Upper lobe of left lung (tissue), 6 donors: ENCODE measurements around the gene TP53I3. TPM values are rescaled to one million over a fixed set of nuclear protein-coding genes. Genes with fewer than 3 reads are reported as not detected.

Experiments used
- ATAC-seq, 2 donors: fragments of 200-7000 bp; cut with Tn5 transposase; one replicate each; pipeline ENCODE4 v1.9.1; 2022; ENCODE audit warnings: mild to moderate bottlenecking in 2 of 2, moderate library complexity in 2 of 2; ENCODE audit not compliant: low FRiP score in 2 of 2
- DNase-seq, 2 donors: peaks; one replicate each; pipeline ENCODE4 v3.0.0-alpha.2; 2019 to 2020
- H3K27ac ChIP-seq, 4 donors: fragments of 200-600 bp; sonication (generic); one replicate each; pipeline ENCODE4 v1.5.1; 2016 to 2019
- H3K27me3 ChIP-seq, 4 donors: fragments of 200-600 bp; sonication (generic); one replicate each; pipeline ENCODE4 v1.5.1; 2017 to 2019
- H3K36me3 ChIP-seq, 4 donors: fragments of 200-600 bp; sonication (generic); one replicate each; pipeline ENCODE4 v1.5.1; 2016 to 2019
- H3K4me1 ChIP-seq, 4 donors: fragments of 200-600 bp; sonication (generic); one replicate each; pipeline ENCODE4 v1.5.1; 2018 to 2019
- H3K4me3 ChIP-seq, 4 donors: fragments of 200-600 bp; sonication (generic); one replicate each; pipeline ENCODE4 v1.5.1; 2017 to 2019; ENCODE audit warnings: mild to moderate bottlenecking in 2 of 4, moderate library complexity in 1 of 4
- H3K9me3 ChIP-seq, 4 donors: fragments of 200-600 bp; sonication (generic); one replicate each; pipeline ENCODE4 v1.5.1; 2018 to 2019
- EP300 ChIP-seq, 4 donors: sonication (generic); formaldehyde crosslinking; IDR thresholded peaks; one replicate each; pipeline ENCODE4 v1.5.1; 2017; ENCODE audit warnings: antibody characterized with exemption in 4 of 4, control low read depth in 2 of 4
- POLR2A ChIP-seq, 4 donors: fragments of 450-650 bp; IDR thresholded peaks; one replicate each; pipeline ENCODE4 v1.5.1; 2016 to 2017; ENCODE audit warnings: antibody characterized with exemption in 4 of 4, mild to moderate bottlenecking in 2 of 4
- POLR2AphosphoS5 ChIP-seq, 2 donors: sonication (generic); formaldehyde crosslinking; IDR thresholded peaks; one replicate each; pipeline ENCODE4 v1.5.1; 2017; ENCODE audit warnings: antibody characterized with exemption in 2 of 2
- WGBS, 2 donors: methylation state at CpG; one replicate each; pipeline ENCODE4 v1.1.5; 2017 to 2018; 5-methylcytosine and 5-hydroxymethylcytosine counted together
- total RNA-seq, 6 donors: library from RNA; depleted of rRNA in 4 of 6; stranded (reverse); fragments of >200 nt in 4 of 6; gene quantifications; one replicate each; pipeline versions ENCODE4 v1.1.0 to v1.2.1, GENCODE V29; 2016 to 2021
- TF ChIP-seq, protein P1 (sequence below), 6 experiments: fragments of 450-650 bp in 4 of 6; fragments of 200-600 bp in 2 of 6; sonication (generic) in 2 of 6; IDR thresholded peaks; one replicate each; pipeline ENCODE4 v1.5.1; 2016 to 2019; ENCODE audit warnings: antibody characterized with exemption in 6 of 6
- donor health status: DM: no; HTN: no; CAD: no; lungs with moderate emphysema.
- donor health status: DM: no; HTN: yes; CAD: no; lungs with severe emphysema.

TP53I3 gene
- total RNA-seq, 6 donors from 2014 or later, result 27.0 to 110 (median 69.6) TPM

DNA sequence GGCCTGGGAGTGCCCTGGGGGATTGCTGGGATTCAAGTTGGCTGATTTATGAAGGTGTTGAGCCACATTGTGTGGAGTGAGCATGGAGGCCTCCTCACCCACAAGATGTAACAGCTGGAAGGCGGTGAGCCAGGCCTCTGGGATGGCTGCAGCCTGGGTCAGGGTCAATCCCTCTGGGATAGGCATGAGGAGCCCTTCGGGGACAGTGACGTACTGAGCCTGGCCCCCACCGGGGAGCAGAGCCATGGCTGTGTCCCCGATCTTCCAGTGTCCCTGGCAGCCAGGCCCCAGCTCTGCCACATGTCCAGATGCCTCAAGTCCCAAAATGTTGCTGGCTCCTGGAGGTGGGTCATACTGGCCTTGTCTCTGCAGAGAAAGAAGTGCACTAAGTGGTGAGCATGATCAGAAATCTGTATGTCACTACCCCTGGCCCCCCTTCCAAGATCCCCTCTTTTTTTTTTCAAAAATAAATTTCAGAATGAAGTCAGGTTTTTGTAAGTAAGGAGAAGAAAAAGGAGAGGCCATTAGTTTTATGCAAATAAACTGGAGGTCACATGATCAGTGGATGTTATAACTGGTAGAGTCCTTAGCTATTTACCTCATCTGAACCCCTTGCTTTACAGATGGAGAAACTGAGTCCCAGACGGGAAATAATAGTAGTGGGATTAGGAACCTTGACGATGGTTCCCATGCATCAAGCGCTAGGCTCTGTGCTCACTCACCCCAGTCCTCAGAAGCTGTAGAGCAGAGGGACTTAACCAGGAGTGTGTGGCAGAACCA lies 1.7 kb downstream of the TP53I3 start:
- H3K27ac ChIP-seq, result peak overlapping the region; percentile 85 to 97 (median 90)
- no peaks in the 10 kb centered on the region for H3K27me3 ChIP-seq
- H3K4me1 ChIP-seq, result peaks cover 22 to 36% (median 30%) of the 10 kb centered on the region in 4 donors
- H3K4me3 ChIP-seq, result peak overlapping the region in 3 of 4 donors; percentile 57 to 64 (median 60)
- 81 to 82% methylated on average over 6 to 7 of the region's 8 CpGs for WGBS, 2 donors
- ATAC-seq, result no peak
- DNase-seq, result no peak
- no peaks in the 10 kb centered on the region for H3K9me3 ChIP-seq
- TF ChIP-seq POLR2AphosphoS5 (IDR thresholded peaks at IDR 0.05) (no peak), POLR2A (IDR thresholded peaks at IDR 0.05) (no peak), EP300 (IDR thresholded peaks at IDR 0.05) (no peak)
- TF ChIP-seq, protein P1, sequence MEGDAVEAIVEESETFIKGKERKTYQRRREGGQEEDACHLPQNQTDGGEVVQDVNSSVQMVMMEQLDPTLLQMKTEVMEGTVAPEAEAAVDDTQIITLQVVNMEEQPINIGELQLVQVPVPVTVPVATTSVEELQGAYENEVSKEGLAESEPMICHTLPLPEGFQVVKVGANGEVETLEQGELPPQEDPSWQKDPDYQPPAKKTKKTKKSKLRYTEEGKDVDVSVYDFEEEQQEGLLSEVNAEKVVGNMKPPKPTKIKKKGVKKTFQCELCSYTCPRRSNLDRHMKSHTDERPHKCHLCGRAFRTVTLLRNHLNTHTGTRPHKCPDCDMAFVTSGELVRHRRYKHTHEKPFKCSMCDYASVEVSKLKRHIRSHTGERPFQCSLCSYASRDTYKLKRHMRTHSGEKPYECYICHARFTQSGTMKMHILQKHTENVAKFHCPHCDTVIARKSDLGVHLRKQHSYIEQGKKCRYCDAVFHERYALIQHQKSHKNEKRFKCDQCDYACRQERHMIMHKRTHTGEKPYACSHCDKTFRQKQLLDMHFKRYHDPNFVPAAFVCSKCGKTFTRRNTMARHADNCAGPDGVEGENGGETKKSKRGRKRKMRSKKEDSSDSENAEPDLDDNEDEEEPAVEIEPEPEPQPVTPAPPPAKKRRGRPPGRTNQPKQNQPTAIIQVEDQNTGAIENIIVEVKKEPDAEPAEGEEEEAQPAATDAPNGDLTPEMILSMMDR (IDR thresholded peaks at IDR 0.05), result no peak
- peaks cover 0 to 37% (median 15%) of the 10 kb centered on the region in 4 donors for H3K36me3 ChIP-seq

DNA sequence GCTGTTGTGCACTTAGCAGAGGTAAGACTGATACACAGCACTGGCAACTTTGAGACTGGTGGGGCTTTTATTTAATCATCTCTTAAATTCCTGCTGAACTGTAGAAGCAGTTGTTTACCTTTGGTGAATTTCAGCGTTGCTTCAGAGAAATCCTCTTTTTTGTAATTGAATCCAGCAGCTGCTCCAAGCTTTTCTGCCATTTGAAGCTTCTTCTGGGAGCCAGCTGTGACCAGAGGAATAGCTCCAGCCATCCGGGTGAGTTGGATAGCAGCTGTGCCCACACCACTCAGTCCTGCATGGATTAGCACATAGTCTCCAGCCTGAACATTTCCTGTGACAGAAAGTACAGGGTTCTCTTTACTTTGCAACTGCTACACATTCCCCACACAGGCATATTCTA lies 3.9 kb downstream of the TP53I3 start:
- Histone ChIP-seq H3K4me1 (peaks cover 28 to 46% (median 35%) of the 10 kb centered on the region in 4 donors), H3K27me3 (no peaks in the 10 kb centered on the region), H3K9me3 (no peaks in the 10 kb centered on the region), H3K36me3 (peaks cover 0 to 27% (median 14%) of the 10 kb centered on the region in 4 donors), H3K4me3 (no peak overlapping the region), H3K27ac (peak overlapping the region in 1 of 4 donors; percentile 58)
- DNase-seq, result no peak
- 47 to 66% methylated on average over 2 of the region's 2 CpGs for WGBS, 2 donors
- TF ChIP-seq, protein P1 (IDR thresholded peaks at IDR 0.05), result no peak
- TF ChIP-seq POLR2A (IDR thresholded peaks at IDR 0.05), result no peak
- TF ChIP-seq EP300 (IDR thresholded peaks at IDR 0.05), result no peak
- TF ChIP-seq POLR2AphosphoS5 (IDR thresholded peaks at IDR 0.05), result no peak
- ATAC-seq, result no peak

DNA sequence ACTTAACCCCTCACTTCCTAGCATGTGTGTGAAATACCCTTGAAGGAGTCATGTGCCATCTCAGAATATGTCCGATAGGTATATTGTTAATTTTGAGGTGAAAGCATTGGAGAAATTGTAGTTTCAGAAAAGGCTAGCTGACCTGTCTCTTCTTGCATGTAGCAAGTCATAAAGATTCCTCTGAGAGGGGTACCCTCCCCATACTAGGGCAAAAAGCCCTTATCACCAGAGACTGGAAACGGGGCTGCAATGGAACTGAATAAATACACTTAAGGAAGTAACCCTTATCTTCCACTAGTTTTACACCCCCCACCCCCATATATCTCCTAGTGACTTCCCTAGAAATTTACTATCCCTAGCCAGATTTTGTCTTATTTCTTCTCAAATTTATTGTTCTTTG lies 6.8 kb downstream of the TP53I3 start:
- H3K4me3 ChIP-seq, result peak overlapping the region in 3 of 4 donors; percentile 59 to 86 (median 61)
- TF ChIP-seq POLR2A (IDR thresholded peaks at IDR 0.05), result no peak
- TF ChIP-seq, protein P1 (IDR thresholded peaks at IDR 0.05), result no peak
- TF ChIP-seq POLR2AphosphoS5 (IDR thresholded peaks at IDR 0.05), result no peak
- TF ChIP-seq EP300 (IDR thresholded peaks at IDR 0.05), result no peak
- H3K9me3 ChIP-seq, result no peaks in the 10 kb centered on the region
- H3K27ac ChIP-seq, result peak overlapping the region; percentile 90 to 97 (median 94)
- H3K36me3 ChIP-seq, result peaks cover 8 to 36% (median 14%) of the 10 kb centered on the region in 4 donors
- DNase-seq (no peak), ATAC-seq (no peak)
- 69% methylated on average over 2 of the region's 2 CpGs for WGBS, 2 donors
- H3K4me1 ChIP-seq, result peaks cover 23 to 52% (median 31%) of the 10 kb centered on the region in 4 donors
- H3K27me3 ChIP-seq, result no peaks in the 10 kb centered on the region

DNA sequence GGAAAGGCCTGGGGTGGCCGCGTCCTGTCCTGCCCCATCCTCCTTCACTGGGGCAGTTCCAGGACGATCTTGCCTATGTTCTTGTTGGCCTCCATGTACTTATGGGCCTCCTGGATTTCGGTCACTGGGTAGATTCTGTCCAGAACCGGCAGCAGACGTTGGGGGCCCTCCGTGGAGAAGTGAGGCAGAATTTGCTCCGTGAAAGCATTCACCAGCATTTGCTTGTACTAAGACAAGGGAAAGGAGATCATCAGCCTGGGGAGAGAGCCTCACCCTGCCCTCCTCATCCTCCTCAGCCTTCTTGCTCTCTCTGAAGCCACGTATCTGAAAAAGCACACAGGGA lies 7.1 kb downstream of the TP53I3 start:
- peaks cover 19 to 48% (median 28%) of the 10 kb centered on the region in 4 donors for H3K4me1 ChIP-seq

More for the DNA sequence above, 7.1 kb downstream of the TP53I3 start:
- Histone ChIP-seq H3K36me3 (peaks cover 12 to 38% (median 14%) of the 10 kb centered on the region in 4 donors), H3K27ac (peak overlapping the region; percentile 90 to 97 (median 94)), H3K9me3 (no peaks in the 10 kb centered on the region), H3K27me3 (no peaks in the 10 kb centered on the region), H3K4me3 (peak overlapping the region; percentile 59 to 86 (median 64))
- TF ChIP-seq, protein P1 (IDR thresholded peaks at IDR 0.05), result no peak
- TF ChIP-seq POLR2A (IDR thresholded peaks at IDR 0.05), result no peak
- 12 to 13% methylated on average over 4 to 9 of the region's 9 CpGs for WGBS, 2 donors
- ATAC-seq, result no peak
- DNase-seq, result no peak
